Nephron (organoid): ENCODE measurements around the gene PROZ.

Experiments used
- H3K27ac Mint-ChIP-seq, 3 experiments: 2 replicates each; pipeline ENCODE4 v1.8.0; 2020; ENCODE audit warnings: mixed read lengths in 3 of 3, mild to moderate bottlenecking in 2 of 3, moderate library complexity in 1 of 3
- H3K27me3 Mint-ChIP-seq: 2 replicates; pipeline ENCODE4 v1.8.0; 2021; ENCODE audit warnings: low read depth, mild to moderate bottlenecking, moderate library complexity, mixed read lengths
- H3K36me3 Mint-ChIP-seq: 2 replicates; pipeline ENCODE4 v1.8.0; 2020; ENCODE audit warnings: low read depth, mixed read lengths
- H3K4me1 Mint-ChIP-seq: 2 replicates; pipeline ENCODE4 v1.8.0; 2020; ENCODE audit warnings: mixed read lengths
- H3K4me3 Mint-ChIP-seq, 3 experiments: 2 replicates each; pipeline ENCODE4 v1.8.0; 2020; ENCODE audit warnings: mild to moderate bottlenecking in 3 of 3, mixed read lengths in 3 of 3, moderate library complexity in 2 of 3
- H3K9me3 Mint-ChIP-seq: 2 replicates; pipeline ENCODE4 v1.8.0; 2020; ENCODE audit warnings: mixed read lengths
- CTCF ChIP-seq, 3 experiments: fragments of 200-600 bp; sonication (generic); IDR thresholded peaks; one replicate each; pipeline ENCODE4 v1.5.0; 2021; ENCODE audit warnings: antibody characterized with exemption in 3 of 3; ENCODE audit not compliant: unreplicated experiment in 3 of 3

PROZ gene

GRCh38 chr13:113145496-113145895 is 13.0 kb upstream of the PROZ start:
- Mint-ChIP-seq H3K27me3 (no peaks in the 10 kb centered on the region), H3K9me3 (no peaks in the 10 kb centered on the region), H3K4me1 (no peaks in the 10 kb centered on the region), H3K27ac (no peak overlapping the region), H3K4me3 (no peak overlapping the region), H3K36me3 (no peaks in the 10 kb centered on the region)
- no peak for TF ChIP-seq CTCF (IDR thresholded peaks at IDR 0.05; ENCODE audit: unreplicated experiment in 3 of 3)

- Mint-ChIP-seq H3K36me3 (no peaks in the 10 kb centered on the region), H3K4me1 (peaks cover 4% of the 10 kb centered on the region), H3K27me3 (no peaks in the 10 kb centered on the region), H3K4me3 (no peak overlapping the region), H3K27ac (no peak overlapping the region), H3K9me3 (no peaks in the 10 kb centered on the region)
- no peak for TF ChIP-seq CTCF (IDR thresholded peaks at IDR 0.05; ENCODE audit: unreplicated experiment in 3 of 3)
Measured at GRCh38 chr13:113145911-113146598, 12.4 kb upstream of the PROZ start.

GRCh38 chr13:113146750-113147149 is 11.7 kb upstream of the PROZ start:
- Mint-ChIP-seq H3K27me3 (no peaks in the 10 kb centered on the region), H3K4me3 (no peak overlapping the region), H3K36me3 (no peaks in the 10 kb centered on the region), H3K9me3 (no peaks in the 10 kb centered on the region), H3K27ac (peak overlapping the region in 1 of 3 experiments; percentile 48), H3K4me1 (peaks cover 7% of the 10 kb centered on the region)
- TF ChIP-seq CTCF (IDR thresholded peaks at IDR 0.05; ENCODE audit: unreplicated experiment in 3 of 3): no peak

DNA sequence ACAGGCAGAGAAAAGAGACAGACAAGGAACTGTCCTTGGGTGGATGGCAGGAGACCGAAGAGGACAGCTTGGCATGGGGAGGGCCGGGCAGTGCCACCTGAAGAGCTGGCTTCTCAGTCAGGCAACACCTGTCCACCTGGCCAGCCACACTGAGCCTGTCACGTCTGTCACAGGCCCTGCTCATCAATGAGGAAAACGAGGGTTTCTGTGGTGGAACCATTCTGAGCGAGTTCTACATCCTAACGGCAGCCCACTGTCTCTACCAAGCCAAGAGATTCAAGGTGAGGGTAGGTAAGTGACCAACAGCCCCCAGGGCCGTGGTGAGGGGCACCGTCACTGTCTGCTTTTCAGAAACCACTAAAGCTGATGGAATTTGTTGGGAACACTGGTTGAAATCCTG is 11.2 kb upstream of the PROZ start:
- peaks cover 2% of the 10 kb centered on the region for H3K27me3 Mint-ChIP-seq
- H3K4me1 Mint-ChIP-seq: peaks cover 9% of the 10 kb centered on the region
- no peak overlapping the region for H3K4me3 Mint-ChIP-seq
- no peaks in the 10 kb centered on the region for H3K36me3 Mint-ChIP-seq
- no peak for TF ChIP-seq CTCF (IDR thresholded peaks at IDR 0.05; ENCODE audit: unreplicated experiment in 3 of 3)
- no peaks in the 10 kb centered on the region for H3K9me3 Mint-ChIP-seq
- H3K27ac Mint-ChIP-seq: peak overlapping the region in 1 of 3 experiments; percentile 48

DNA sequence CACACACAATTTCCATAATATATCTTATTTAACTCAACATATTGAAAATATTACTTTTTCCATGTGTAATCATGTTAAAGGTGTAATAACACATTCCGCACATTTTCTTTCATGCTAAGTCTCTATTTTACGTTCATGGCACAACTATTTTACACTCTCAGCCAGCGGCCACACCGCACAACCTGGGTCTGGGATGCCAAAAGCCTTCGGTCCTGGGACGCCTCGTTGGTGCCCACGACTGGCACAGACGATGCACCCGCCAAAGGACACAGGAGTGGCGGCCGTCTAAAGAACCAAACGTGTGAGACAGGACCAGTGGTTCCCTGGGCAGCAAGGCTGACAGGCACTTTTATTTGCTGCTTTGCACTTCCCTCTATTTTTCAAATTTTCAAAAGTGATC is 10.0 kb upstream of the PROZ start:
- no peaks in the 10 kb centered on the region for H3K9me3 Mint-ChIP-seq
- H3K4me3 Mint-ChIP-seq: no peak overlapping the region
- H3K4me1 Mint-ChIP-seq: peaks cover 17% of the 10 kb centered on the region

More for the DNA sequence above, 10.0 kb upstream of the PROZ start:
- no peak overlapping the region for H3K27ac Mint-ChIP-seq
- TF ChIP-seq CTCF (IDR thresholded peaks at IDR 0.05; ENCODE audit: unreplicated experiment in 3 of 3): no peak
- H3K27me3 Mint-ChIP-seq: peaks cover 10% of the 10 kb centered on the region
- no peaks in the 10 kb centered on the region for H3K36me3 Mint-ChIP-seq
